GM04504 (cell line): ENCODE data around the gene F2RL1.
"Not testable (repeated sequence)": the region's sequence is repeated elsewhere in the genome, so short reads cannot be mapped to it uniquely, and the experiment has no call there.

Source experiments
- DNase-seq: peaks from one replicate; pipeline ENCODE4 v3.0.0-alpha.2; 2012; ENCODE audit warnings: low read depth

The F2RL1 gene, protein sequence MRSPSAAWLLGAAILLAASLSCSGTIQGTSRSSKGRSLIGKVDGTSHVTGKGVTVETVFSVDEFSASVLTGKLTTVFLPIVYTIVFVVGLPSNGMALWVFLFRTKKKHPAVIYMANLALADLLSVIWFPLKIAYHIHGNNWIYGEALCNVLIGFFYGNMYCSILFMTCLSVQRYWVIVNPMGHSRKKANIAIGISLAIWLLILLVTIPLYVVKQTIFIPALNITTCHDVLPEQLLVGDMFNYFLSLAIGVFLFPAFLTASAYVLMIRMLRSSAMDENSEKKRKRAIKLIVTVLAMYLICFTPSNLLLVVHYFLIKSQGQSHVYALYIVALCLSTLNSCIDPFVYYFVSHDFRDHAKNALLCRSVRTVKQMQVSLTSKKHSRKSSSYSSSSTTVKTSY

DNA sequence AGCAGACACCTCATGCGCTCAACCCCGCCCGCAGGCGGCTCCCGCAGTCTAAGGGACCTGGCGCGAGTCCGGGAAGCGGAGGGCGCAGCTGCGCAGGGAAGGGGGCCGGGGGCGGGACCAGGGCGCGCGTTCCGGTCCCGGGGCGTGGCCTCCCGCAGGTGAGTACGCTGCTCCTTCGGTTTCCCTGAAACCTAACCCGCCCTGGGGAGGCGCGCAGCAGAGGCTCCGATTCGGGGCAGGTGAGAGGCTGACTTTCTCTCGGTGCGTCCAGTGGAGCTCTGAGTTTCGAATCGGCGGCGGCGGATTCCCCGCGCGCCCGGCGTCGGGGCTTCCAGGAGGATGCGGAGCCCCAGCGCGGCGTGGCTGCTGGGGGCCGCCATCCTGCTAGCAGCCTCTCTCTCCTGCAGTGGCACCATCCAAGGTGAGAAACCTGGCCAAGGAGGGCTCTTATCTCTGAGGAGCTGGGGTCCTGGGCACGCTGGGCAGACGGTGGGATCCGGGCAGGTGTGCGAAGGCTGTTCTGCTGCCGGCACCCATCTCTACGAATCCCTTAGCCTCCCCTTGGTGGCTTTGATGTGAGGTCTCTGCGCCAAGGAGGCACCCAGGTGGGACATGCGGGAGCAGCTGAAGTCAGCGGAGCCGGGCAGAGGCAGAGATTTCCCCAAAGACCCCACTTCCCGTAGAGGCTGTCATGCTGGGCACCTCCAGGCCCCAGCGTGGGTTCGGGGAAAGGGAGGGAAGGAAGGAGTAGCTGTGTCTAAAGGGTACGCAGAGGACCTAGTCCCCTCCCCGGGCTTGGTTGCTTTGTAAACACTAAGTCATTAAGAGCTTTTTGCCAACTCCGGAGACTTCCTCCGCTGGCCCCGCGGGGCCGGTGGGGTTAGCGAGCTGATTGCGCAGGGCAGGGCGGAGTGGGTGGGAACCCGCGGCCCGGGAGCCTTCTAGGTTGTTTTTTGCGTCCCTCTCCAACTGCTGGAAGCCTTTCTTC lies at the start of gene F2RL1:
Gene F2RL1, plus strand, starts transcription at position 187 of the 988 bp plus-strand sequence. Its CDS starts 153 bp downstream, at position 340.
- no peak for DNase-seq

DNA sequence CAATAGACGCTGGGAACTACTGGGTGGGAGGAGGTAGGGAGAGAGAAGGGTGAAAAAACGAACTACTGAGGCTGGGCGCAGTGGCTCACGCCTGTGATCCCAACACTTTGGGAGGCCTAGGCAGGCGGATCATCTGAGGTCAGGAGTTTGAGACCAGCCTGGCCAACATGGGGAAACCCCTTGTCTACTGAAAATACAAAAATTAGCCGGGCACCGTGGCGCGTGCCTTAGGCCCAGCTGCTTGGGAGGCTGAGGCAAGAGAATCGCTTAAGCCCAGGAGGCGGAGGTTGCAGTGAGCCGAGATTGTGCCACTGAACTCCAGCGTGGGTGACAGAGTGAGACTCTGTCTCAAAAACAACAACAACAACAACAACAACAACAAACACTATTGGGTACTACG lies 47.8 kb upstream of the F2RL1 start:
- not testable (repeated sequence) for DNase-seq

DNA sequence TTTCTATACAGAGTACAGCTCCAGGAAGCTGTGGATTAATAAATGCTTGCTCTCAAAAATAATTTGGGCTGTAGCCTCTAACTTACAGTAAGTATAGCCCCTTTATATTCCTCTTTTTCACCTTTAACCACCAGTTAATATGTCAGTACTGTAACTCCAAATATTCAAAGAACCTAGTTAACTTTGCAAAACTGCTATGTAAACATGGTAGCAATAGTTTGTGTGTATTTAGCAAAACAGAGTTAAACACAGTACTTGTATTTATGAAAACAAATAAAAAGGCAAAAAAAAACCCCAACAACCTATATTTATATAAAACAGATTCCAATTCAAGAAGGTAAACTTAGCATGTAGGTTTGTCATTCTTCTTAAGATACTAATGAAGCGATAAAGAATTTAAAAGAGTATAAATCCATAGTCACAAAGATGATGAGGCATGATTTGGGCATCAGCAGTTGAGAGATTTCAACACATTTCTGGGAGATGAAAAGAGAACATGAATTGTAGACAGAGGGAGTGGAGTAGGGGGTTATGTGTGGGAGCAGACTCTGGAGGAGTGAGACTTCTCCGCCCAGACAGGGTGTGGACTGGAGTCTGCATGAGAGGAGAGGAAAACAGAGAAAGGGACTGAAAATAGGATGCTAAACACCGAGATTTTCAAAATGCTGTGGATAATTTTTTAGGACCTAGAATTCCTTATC lies 47.0 kb upstream of the F2RL1 start:
- no peak for DNase-seq

DNA sequence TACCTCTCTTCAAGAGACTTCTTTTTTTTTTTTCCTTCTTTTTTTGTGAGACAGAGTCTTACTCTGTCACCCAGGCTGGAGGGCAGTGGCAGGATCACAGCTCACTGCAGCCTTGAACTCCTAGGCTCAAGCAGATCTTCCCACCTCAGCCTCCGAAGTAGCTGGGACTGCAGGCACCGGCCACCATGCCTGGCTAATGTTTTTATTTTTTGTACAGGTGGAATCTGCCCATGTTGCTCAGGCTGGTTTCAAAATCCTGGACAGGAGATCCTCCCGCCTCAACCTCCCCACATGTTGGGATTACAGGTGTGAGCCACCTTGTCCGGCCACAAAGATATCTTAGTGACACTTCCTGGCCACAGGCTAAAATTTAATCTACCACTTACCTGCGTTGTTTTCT lies 42.9 kb upstream of the F2RL1 start:
- DNase-seq: no peak

DNA sequence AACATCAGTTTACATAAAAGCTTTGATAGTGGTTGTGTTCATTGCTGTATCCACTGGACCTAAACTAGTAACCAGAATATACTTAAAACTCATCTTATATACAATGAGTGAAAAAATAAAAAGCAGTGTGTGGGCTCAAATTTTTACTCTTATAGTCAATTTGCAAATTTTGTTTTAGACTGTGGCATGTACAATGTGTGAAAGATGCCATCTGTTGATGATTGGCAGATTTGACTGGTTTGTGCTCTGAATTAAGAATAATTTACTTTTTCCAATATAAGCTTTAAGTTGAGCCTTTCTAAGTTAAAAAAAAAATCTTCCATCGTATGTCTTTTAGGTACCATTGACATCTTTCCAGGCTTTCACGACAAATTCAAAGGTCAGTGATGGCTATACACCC lies 42.4 kb upstream of the F2RL1 start:
- no peak for DNase-seq

DNA sequence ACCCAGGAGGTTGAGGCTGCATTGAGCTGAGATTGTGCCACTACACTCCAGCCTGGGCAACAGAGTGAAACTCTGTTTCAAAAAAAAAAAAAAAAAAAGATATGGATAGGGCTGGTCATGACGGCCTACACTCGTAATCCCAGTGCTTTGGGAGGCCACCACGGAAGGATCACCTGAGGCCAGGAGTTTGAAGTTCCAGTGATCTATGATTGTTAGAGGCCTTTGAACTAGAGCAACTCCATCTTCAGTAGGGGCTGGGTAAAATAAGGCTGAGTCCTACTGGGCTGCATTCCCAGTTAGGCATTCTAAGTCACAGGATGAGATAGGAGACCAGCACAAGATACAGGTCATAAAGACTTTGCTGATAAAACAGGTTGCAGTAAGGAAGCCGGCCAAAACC lies 38.2 kb upstream of the F2RL1 start:
- DNase-seq: not testable (repeated sequence)

DNA sequence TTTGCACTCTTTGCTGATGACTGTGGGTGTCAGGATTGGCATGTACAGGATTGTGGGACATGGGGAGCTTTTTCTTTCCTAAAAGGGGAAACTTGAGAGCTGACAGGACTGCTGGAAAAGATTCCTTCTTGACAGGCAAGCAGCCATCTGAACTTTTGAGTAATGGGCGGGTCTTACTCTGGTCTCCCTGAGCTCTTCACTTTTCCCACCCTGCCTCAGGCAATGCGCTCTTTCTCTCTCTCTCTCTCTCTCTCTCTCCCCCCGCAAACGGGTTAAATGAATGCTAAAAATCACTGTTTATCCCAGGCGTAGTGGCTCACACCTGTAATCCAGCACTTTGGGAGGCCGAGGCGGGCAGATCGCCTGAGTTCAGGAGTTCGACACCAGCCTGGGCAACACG lies 37.1 kb upstream of the F2RL1 start:
- no peak for DNase-seq

DNA sequence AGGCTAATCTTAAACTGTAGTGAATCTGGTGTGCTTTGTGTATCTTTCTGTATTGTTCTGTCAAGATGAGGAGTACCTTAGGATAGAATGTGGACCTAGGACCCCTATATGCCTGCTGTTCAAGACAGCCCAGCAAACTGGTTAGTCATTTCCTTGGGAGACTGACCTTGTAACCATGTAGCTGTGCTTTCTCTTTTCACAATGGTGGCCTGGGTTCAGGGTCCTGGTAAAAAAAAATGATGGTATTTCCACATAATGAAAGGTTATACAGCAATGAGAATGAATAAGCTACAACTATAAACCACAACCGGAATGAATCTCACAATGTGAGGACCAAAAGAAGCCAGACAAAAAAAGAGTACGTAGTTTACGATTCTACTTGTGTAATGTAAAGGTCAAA lies 36.4 kb upstream of the F2RL1 start:
- no peak for DNase-seq

DNA sequence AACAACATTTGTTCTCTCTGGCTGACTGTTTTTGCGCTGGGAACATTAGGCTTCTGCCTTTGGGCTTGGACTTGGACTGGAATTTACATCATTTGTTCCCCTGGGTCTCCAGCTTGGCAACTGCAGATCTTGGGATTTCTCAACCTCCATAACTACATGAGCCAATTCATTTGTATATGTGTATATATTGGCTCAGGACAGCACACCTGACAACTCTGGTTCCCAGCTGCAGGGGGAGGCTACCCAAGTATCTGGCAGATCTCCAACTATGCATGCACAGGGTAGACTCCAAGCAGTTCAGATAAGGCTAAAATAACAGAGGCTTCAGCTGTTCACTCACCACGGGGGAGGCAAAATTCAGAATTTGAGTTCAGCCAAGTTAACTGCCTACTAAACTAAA lies 31.6 kb upstream of the F2RL1 start:
- no peak for DNase-seq

DNA sequence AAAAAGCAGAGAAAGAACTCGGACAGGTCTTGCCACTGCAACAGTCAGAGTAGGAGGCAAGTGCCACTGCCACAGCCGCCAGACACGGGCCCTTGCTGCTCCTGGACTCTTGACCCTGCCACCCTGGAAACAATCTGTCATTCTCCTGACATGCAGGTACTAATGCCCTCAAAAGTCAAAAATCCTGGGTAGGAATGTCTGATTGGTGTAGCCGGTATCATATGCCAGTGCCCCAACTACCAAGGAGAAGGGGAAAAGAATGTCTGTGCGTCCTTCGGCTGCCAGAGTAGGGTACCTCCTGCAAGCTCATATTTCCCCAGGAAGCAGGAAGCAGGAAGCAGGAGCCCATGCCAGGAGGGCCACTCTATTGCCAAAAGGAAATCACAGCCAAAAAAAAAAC lies 30.5 kb upstream of the F2RL1 start:
- no peak for DNase-seq

DNA sequence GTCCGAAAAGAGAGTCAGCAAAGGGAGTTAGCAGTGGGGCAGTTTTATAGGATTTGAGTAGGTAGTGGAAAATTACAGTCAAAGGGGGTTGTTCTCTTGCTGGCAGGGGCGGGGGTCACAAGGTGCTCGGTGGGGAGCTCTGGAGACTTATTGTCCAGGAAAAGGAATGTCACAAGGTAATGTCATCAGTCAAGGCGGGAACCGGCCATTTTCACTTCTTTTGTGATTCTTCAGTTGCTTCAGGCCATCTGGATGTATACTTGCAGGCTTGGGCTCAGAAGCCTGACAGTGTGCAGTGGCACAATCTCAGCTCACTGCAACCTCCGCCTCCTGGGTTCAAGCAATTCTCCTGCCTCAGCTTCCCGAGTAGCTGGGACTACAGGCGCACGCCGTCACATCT lies 29.6 kb upstream of the F2RL1 start:
- DNase-seq: not testable (repeated sequence)

DNA sequence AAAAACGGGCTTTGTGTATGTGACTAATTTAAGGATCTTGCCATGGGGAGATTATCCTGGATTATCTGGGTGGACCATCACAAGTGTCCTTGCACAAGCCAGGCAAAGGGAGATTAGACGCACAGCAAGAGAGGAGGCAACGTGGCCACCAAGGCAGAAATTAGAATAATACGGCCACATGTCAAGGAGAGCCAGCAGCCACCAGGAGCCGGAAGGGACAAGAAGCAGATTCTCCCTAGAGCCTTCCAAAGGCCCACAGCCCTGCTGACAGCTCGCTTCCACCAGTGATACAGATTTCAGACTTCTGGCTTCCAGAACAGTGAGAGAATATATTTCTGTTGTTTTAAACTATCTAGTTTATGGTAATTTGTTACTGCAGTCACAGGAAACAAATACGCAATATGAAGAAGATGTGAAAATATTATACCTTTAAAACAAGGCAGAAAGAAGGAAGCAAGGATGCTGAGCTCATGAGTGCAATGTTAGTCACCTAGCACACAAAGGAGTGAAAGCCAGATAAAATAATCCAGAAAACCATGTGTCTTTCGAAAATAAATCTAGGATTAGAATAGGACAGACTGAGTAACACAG lies 28.7 kb upstream of the F2RL1 start:
- DNase-seq: no peak

DNA sequence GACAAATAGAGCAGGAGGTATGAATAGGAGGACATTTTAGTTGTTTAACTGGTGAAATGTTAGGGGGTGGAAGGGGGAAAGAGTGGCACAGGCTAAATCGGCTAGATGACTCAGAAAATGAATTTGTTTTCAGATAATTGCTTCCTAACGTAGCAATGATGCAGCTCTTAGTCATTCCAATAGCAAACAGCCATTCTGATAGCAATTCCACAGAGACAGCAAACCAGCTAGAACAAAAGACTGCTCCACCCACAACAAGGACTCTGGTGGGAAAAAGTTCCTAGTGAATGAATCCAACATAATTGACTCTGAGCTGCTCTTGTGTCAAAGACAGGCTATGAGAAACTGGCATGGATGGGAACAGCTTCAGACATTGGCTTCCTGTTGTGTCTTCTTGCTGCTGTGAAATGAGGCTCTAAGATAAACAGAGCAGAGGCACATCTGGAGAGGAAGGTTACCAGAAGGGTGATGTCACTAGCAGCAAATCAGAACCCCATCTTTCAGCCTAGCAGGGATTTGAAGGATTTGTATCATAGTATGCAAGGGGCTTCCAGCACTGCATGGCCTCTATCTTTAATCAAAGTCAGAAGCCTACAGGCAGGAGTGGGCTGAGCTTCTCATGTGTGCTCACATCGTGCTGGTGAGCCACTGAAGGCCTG lies 28.1 kb upstream of the F2RL1 start:
- peak; percentile 93 for DNase-seq

DNA sequence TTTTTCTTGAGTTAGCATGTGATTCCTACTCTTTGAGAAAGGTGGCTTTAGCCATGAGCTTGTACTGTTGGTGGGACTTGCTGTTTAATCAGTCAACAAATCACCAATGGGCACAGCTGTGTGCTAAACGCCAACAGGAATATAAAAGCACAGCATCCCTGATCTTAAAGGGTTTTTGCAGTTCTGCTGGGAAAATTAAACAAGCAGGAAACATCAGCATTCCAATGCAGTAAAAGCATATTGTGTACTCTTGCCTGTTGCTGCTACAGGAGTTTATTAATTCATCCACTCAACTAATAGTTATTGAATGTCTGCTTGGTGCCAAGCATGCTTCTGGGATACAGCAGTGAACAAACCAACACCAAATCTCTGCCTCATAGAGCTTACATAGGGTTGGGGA lies 27.4 kb upstream of the F2RL1 start:
- DNase-seq: no peak

DNA sequence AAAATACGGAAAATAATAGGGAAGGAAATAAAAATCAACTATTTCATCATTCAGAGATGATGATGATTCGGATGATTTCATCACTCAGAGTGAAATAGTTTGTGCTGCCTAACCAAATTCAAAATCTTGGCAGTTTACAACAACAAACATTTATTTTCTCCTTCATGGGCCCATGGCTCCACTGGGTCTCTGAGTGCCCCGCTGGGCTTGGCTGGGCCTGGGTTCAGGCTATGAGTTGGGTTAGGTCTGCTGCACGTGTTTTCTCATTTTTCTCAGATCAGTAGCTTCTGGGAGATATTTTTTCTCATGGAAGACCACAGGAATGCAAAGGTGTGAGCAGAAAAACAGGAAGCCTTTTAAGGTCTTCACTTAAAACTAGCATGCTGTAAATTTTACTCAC lies 24.0 kb upstream of the F2RL1 start:
- DNase-seq: no peak

DNA sequence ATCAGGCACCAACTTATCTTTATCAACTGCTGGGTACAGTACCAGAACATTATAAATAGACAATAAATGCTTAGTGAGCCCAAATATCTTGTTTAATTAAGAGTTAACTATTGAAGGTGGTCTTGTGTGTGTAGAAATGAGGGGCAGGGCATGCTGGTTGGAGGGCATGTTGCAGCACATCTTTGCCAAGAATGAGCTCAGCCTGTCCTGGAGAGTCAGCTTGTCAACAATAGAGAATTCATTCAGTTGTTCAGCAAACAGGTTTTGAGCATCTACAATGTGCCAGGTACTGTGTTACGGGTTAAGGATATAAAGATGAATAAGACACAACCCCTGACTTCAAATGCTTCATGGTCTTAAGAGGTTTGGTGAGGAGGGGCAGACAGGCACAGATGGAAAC lies 19.2 kb upstream of the F2RL1 start:
- DNase-seq: no peak

DNA sequence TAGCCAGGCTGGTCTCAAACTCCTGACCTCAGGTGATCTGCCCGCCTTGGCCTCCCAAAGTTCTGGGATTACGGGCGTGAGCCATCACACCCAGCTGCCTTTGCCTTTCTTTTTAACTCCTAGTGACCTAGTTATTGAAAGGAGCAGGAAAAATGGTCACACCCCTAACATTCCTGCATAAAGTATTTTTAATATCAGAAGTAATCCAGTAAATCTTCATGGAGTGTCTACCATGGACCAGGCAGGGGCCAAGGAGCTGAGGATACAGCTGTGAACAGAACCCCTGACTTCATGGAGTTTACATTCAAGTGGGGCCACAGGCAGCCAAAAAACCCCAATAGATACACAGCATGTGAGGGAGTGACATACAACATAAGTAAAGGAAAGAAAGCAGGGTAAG lies 18.3 kb upstream of the F2RL1 start:
- no peak for DNase-seq

DNA sequence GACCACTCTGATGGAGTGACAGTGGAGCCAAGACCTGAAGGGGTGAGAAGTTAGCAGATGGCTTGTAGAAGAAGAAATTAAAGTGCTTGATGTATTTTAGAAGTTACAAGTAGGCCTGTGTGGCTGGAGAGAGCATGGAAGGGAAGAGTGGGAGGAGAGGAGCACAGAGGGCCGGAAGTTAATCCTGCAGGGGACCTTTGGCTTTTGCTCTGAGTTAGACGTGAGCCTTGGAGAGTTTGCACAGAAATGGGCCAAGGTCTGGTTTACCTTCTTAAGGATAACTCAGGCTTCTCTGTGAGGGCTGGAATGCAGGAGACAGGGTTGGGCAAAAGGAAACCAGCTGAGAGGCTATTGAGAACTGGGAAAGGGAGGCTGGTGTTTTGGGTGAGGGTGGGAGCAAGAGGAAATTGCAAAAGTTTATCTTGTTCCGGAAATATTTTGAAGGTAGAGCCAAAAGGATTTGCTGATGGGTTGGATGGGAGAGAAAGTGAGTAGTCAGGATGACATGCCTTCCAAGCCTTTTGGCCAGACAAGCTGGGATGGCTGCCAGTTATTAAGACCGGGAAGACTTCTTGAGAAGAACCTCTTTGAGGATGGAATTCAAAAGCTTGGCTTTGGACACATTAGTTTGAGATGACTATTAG lies 17.5 kb upstream of the F2RL1 start:
- DNase-seq: no peak

DNA sequence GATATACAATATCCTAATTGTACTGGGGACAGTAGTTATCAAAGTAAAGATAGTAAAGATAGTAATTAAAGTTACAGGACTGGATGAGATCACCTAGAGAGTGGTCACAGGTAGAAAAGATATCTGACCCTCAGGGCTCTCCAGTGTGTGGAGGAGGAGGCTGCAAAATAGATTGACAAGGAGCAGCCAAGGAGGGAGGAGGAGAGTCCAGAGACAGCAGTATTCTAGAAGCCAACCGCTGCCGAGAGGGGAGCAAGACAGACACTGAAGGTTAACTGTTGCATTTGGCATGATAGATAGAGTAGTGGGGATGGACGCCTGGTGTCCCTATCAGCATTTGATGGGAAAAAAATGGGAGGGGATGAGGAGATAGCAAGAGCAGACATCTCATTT lies 17.0 kb upstream of the F2RL1 start:
- no peak for DNase-seq

DNA sequence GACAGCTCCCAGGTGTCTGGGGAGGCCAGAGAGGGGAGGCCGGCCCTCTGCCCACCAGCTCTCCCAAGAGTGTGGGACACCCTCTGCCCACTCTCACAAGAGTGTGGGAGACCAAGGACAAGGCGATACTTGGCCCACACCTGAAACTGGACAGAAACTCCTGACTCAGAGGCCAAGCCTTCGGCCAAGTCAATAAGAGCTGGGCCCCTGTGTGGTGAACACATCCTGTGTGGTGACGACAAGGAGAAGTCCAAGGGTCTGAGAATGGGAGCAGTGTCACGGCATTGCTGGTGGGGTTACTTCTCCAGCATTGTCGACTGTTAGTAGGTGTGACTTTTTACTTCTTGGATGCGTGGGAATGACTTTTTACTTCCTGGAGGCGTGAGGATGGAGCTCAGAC lies 14.6 kb upstream of the F2RL1 start:
- no peak for DNase-seq
